Suprapubic skin (tissue), 3 donors: ENCODE results near the gene ESRP2.

Experiments
- CTCF ChIP-seq, 2 donors: fragments of 200-600 bp in 1 of 2; fragments of 450-650 bp in 1 of 2; sonication (generic) in 1 of 2; IDR thresholded peaks; one replicate each; pipeline ENCODE4 v1.5.1; 2016 to 2019; ENCODE audit warnings: antibody characterized with exemption in 2 of 2, mild to moderate bottlenecking in 1 of 2, moderate library complexity in 1 of 2
- POLR2A ChIP-seq, 2 donors: fragments of 450-650 bp; IDR thresholded peaks; one replicate each; pipeline ENCODE4 v1.6.1; 2017; ENCODE audit warnings: antibody characterized with exemption in 2 of 2, mild to moderate bottlenecking in 2 of 2, moderate library complexity in 2 of 2

DNA sequence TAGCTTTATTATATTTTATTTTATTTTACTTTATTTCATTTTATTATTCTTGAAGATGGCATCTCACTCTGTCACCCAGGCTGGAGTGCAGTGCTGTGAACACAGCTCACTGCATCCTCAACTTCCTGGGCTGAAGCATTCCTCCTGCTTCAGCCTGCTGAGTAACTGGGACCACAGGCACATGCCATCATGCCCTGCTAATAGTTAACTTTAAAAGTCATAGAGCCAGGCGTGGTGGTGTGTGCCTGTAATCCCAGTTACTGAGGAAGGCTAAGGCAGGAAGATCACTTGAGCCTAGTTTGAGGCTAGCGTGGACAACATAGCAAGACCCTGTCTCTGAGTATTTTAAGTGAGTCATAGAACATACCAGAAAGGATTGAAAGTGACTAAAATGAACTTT, 38.7 kb downstream of the ESRP2 start:
- TF ChIP-seq CTCF (IDR thresholded peaks at IDR 0.05) (no peak), POLR2A (IDR thresholded peaks at IDR 0.05) (no peak)
